Peyer's patch (tissue), 4 donors: ENCODE results near the gene MICAL1.

Source experiments
- CTCF ChIP-seq, 6 experiments: fragments of 450-650 bp in 4 of 6; fragments of 200-600 bp in 2 of 6; sonication (generic) in 1 of 6; IDR thresholded peaks; one replicate each; pipeline ENCODE4 v1.5.1; 2017 to 2019; ENCODE audit warnings: antibody characterized with exemption in 6 of 6, mild to moderate bottlenecking in 3 of 6, moderate library complexity in 1 of 6
- POLR2A ChIP-seq, 2 donors: fragments of 450-650 bp; IDR thresholded peaks; one replicate each; pipeline ENCODE4 v1.5.1; 2017; ENCODE audit warnings: antibody characterized with exemption in 2 of 2, mild to moderate bottlenecking in 2 of 2, moderate library complexity in 2 of 2

DNA sequence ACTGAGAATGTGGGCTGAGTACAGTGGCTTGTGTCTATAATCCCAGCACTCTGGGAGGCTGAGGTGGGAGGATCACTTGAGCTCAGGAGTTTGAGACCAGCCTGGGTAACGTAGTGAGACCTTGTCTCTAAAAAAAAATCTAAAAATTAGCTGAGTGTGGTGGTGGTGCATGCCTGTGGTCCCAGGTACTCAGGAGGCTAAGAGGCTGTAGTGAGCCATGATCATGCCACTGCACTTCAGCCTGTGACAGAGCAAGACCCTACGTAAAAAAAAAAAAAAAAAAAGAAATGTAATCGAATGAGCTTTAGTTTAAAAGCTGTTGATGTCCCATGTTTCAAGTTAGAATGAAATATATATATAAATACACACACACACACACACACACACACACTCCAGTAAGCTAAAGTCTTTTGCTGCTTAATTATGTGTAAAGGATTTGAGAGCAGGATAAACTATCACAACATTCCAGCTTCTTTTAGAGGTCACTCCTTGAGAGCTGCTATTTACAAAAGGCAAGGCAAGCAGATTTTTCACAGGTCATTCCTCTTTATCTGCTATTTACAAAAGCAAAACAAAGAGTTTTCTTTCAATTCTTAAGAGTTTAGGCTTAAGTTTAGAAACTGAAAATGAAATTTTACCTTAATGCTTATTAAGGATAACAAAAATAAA lies 4.7 kb upstream of the MICAL1 start:
- TF ChIP-seq CTCF (IDR thresholded peaks at IDR 0.05), result no peak
- no peak for TF ChIP-seq POLR2A (IDR thresholded peaks at IDR 0.05)
